GM12878 (cell line): ENCODE data around the gene CFAP126. TPM values are rescaled to one million over a fixed set of nuclear protein-coding genes. Genes with fewer than 3 reads are reported as not detected.

Experiments used
- ATAC-seq: fragments of 200-7000 bp; cut with Tn5 transposase; 3 replicates; pipeline ENCODE4 v1.9.1; 2020; ENCODE audit warnings: mild to moderate bottlenecking, moderate library complexity
- BruUV-seq: library from RNA; stranded (reverse); fragments of 400-500 nt; replicated peaks from 2 replicates; lab custom pipeline; 2021; lab: Mats Ljungman, UMichigan
- CTCF ChIA-PET: fragments of 300-600 bp; sonication (Branson Sonifier 250); formaldehyde crosslinking; extraction: SDS; loops from one replicate; lab custom pipeline; 2021; ENCODE audit warnings: inconsistent platforms; lab: Yijun Ruan, JAX
- POLR2A ChIA-PET: fragments of 350-600 bp; formaldehyde crosslinking; extraction: SDS; loops from one replicate; lab custom pipeline; 2021; ENCODE audit warnings: inconsistent platforms; lab: Charles Lee
- RAD21 ChIA-PET: fragments of 300-600 bp; sonication (Branson Sonifier 250); formaldehyde crosslinking; loops from one replicate; lab custom pipeline; 2023; ENCODE audit warnings: antibody characterized with exemption; ENCODE audit not compliant: unreplicated experiment; lab: Charles Lee
- SMC1A ChIA-PET: fragments of 300-600 bp; sonication (Branson Sonifier 250); formaldehyde crosslinking; loops from one replicate; lab custom pipeline; 2023; ENCODE audit not compliant: unreplicated experiment, uncharacterized antibody; lab: Charles Lee
- DNase-seq: peaks from one replicate; pipeline ENCODE4 v3.0.0-alpha.2; 2011; ENCODE audit warnings: low read depth, low spot score
- FAIRE-seq: peaks from 3 replicates; lab custom pipeline; 2011; peaks lifted over from hg19 to GRCh38; lab: Jason Lieb, UNC
- H2AFZ ChIP-seq: 2 replicates; pipeline ENCODE4 v1.6.0; 2011; ENCODE audit warnings: low read depth, low read length, control low read depth; ENCODE audit not compliant: control insufficient read depth
- H3K27ac ChIP-seq: 2 replicates; pipeline ENCODE4 v1.5.1; 2011; ENCODE audit warnings: control low read depth; ENCODE audit not compliant: control insufficient read depth, insufficient read depth
- H3K27me3 ChIP-seq, 2 experiments: replicated peaks in 1 of 2; 2 replicates each; pipeline versions ENCODE4 v1.6.0 to v1.6.1; 2011; ENCODE audit warnings: low read length in 1 of 2; ENCODE audit not compliant: control insufficient read depth in 2 of 2, insufficient read depth in 2 of 2
- H3K36me3 ChIP-seq, 2 experiments: 2 replicates each; pipeline ENCODE4 v1.5.1; 2011; ENCODE audit warnings: low read length in 1 of 2; ENCODE audit not compliant: control insufficient read depth in 2 of 2, insufficient read depth in 2 of 2
- H3K4me1 ChIP-seq: 2 replicates; pipeline ENCODE4 v1.6.1; 2011; ENCODE audit warnings: mild to moderate bottlenecking, low read length, moderate library complexity, mixed read lengths; ENCODE audit not compliant: control insufficient read depth, insufficient read depth
- H3K4me2 ChIP-seq: 2 replicates; pipeline ENCODE4 v1.6.0; 2011; ENCODE audit warnings: control low read depth; ENCODE audit not compliant: control insufficient read depth, insufficient read depth
- H3K4me3 ChIP-seq: fragments of 200-600 bp; sonication (generic); 2 replicates; pipeline ENCODE4 v1.5.1; 2016
- H3K79me2 ChIP-seq: 2 replicates; pipeline ENCODE4 v1.6.0; 2011; ENCODE audit warnings: low read length; ENCODE audit not compliant: control insufficient read depth, insufficient read depth
- H3K9ac ChIP-seq: 2 replicates; pipeline ENCODE4 v1.8.0; 2011; ENCODE audit warnings: low read length, control low read depth, mixed read lengths; ENCODE audit not compliant: control insufficient read depth, insufficient read depth
- H3K9me3 ChIP-seq: replicated peaks from 3 replicates; pipeline ENCODE4 v1.5.1; 2011; ENCODE audit warnings: mild to moderate bottlenecking, low read length; ENCODE audit not compliant: control insufficient read depth, insufficient read depth
- H4K20me1 ChIP-seq: 2 replicates; pipeline ENCODE4 v1.6.0; 2011; ENCODE audit not compliant: control insufficient read depth, insufficient read depth
- CBX5 ChIP-seq: sonication (generic); IDR thresholded peaks from 2 replicates; pipeline ENCODE4 v1.6.1; 2016; ENCODE audit warnings: low read depth, moderate library complexity, mild to moderate bottlenecking, inconsistent platforms
- CHD2 ChIP-seq: IDR thresholded peaks from 2 replicates; pipeline ENCODE4 v1.6.1; 2011; ENCODE audit warnings: low read depth, low read length, improper control_type of control experiment, borderline replicate concordance
- E2F8 ChIP-seq: fragments of 450-650 bp; IDR thresholded peaks from 2 replicates; pipeline ENCODE4 v1.6.1; 2018; ENCODE audit warnings: mild to moderate bottlenecking, low read depth, moderate library complexity; ENCODE audit not compliant: partially characterized antibody
- EGR1 ChIP-seq, 2 experiments: IDR thresholded peaks; 1 replicate in 1 of 2; 2 replicates in 1 of 2; pipeline ENCODE4 v1.6.1; 2011 to 2012; ENCODE audit warnings: low read depth in 2 of 2, low read length in 2 of 2, borderline replicate concordance in 1 of 2, mild to moderate bottlenecking in 1 of 2, moderate library complexity in 1 of 2
- HDAC6 ChIP-seq: fragments of 200-600 bp; sonication (generic); IDR thresholded peaks from one replicate; pipeline ENCODE4 v1.8.0; 2017; ENCODE audit warnings: antibody characterized with exemption; ENCODE audit not compliant: unreplicated experiment
- KDM1A ChIP-seq: fragments of 200-600 bp; sonication (generic); IDR thresholded peaks from 2 replicates; pipeline ENCODE4 v1.6.1; 2016; ENCODE audit warnings: borderline replicate concordance
- MEF2B ChIP-seq: fragments of 450-650 bp; IDR thresholded peaks from 2 replicates; pipeline ENCODE4 v1.6.1; 2018; ENCODE audit warnings: mild to moderate bottlenecking, moderate library complexity; ENCODE audit not compliant: partially characterized antibody, poor library complexity, severe bottlenecking
- NFIC ChIP-seq: IDR thresholded peaks from 2 replicates; pipeline ENCODE4 v1.6.1; 2012; ENCODE audit warnings: low read depth, mild to moderate bottlenecking, inconsistent platforms, low read length, moderate library complexity
- RCOR1 ChIP-seq: conservative IDR thresholded peaks from 2 replicates; pipeline ENCODE4 v1.6.1; 2012; ENCODE audit warnings: low read depth, low read length, improper control_type of control experiment
- RUNX3 ChIP-seq: IDR thresholded peaks from 2 replicates; pipeline ENCODE4 v1.6.1; 2012; ENCODE audit warnings: low read length, inconsistent platforms
- TARDBP ChIP-seq: IDR thresholded peaks from 2 replicates; pipeline ENCODE4 v1.6.1; 2016; ENCODE audit warnings: borderline replicate concordance
- TCF12 ChIP-seq: IDR thresholded peaks from 2 replicates; pipeline ENCODE4 v1.6.1; 2011; ENCODE audit warnings: low read depth, mild to moderate bottlenecking, low read length
- in situ Hi-C: fragments of 300-500 bp; cut with MboI; formaldehyde crosslinking; loops from 9 replicates; pipeline ENCODE4 v1.14.3; 2018; ENCODE audit warnings: mixed read lengths
- intact Hi-C: fragments of 100-400 bp; cut with micrococcal nuclease; formaldehyde crosslinking; loops from one replicate; pipeline ENCODE4 v1.14.2; 2022; ENCODE audit not compliant: unreplicated experiment
- polyA plus RNA-seq, 11 experiments: library from polyadenylated mRNA; depleted of rRNA in 4 of 11; unstranded in 6 of 11; stranded (reverse) in 5 of 11; fragments of >200 nt; fragmentation: Nextera tagmentation in 4 of 11; fragmentation: Illumina TruSeq in 1 of 11; extraction: Ambion mirVana in 4 of 11; extraction: Trizol in 1 of 11; gene quantifications; 1 replicate in 1 of 11; 2 replicates in 10 of 11; pipeline versions ENCODE4 v1.2.1 to v1.2.3, GENCODE V29; 2011 to 2016; ENCODE audit warnings: inconsistent platforms in 2 of 11, missing spikeins in 2 of 11, low read depth in 1 of 11
- total RNA-seq, 4 experiments: library from RNA; depleted of rRNA in 3 of 4; stranded (reverse); fragments of >200 nt in 3 of 4; fragmentation: Illumina TruSeq in 1 of 4; extraction: Trizol in 1 of 4; gene quantifications; 2 replicates each; pipeline versions ENCODE4 v1.2.1 to v1.2.3, GENCODE V29; 2013 to 2021

Gene CFAP126
- total and polyA plus RNA-seq, 10 of the 15 experiments (the other 5 are each of a cell fraction or from before 2014, with no cell fraction given): not detected

DNA sequence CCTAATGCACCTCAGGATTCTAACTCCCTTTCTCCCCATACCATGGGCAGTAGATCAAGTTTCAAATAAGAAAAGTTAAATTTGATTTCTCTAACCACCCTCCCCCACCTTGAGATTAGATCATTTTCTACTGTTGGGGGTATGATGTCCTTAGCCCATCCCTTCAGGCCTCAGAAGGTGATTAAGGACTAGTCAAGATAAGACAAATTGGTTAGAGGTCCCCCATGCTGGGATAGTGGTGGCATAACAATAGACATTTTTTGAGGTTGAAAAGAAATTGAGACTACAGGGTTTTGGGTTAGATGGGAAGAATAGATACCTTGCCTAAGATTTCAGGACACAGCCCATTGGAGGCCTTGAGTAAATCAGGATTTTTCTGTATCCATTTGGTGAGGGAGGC lies 2.5 kb downstream of the CFAP126 start:
- Histone ChIP-seq H4K20me1 (no peaks in the 10 kb centered on the region), H3K9ac (no peak overlapping the region), H3K4me2 (no peak overlapping the region), H3K79me2 (no peaks in the 10 kb centered on the region), H3K4me1 (no peaks in the 10 kb centered on the region; the same call in 1 of the 2 replicates), H3K27me3 (no peaks in the 10 kb centered on the region), H3K36me3 (peaks cover 0 to 8% of the 10 kb centered on the region in 2 experiments; a peak in 1 of 4 replicates), H3K27ac (no peak overlapping the region), H3K4me3 (no peak overlapping the region), H3K9me3 (no peaks in the 10 kb centered on the region), H2AFZ (no peak overlapping the region)
- DNase-seq (no peak), ATAC-seq (no peak), FAIRE-seq (no peak)
- CTCF ChIA-PET: no interaction called here
- intact Hi-C loops (no loop called here), in situ Hi-C loops (no loop called here)
- SMC1A ChIA-PET: no interaction called here
- RAD21 ChIA-PET: no interaction called here
- BruUV-seq: no TSS peak
- TF ChIP-seq CBX5 (no peak), TARDBP (no peak), HDAC6 (no peak), RCOR1 (no peak), KDM1A (no peak), NFIC (no peak), CHD2 (no peak), TCF12 (no peak)
- POLR2A ChIA-PET: no interaction called here

GRCh38 chr1:161364332-161364731 lies 3.3 kb downstream of the CFAP126 start:
- Histone ChIP-seq H3K36me3 (peaks cover 0 to 8% of the 10 kb centered on the region in 2 experiments; a peak in 1 of 4 replicates), H3K9ac (no peak overlapping the region), H3K4me2 (no peak overlapping the region), H3K27me3 (no peaks in the 10 kb centered on the region), H2AFZ (no peak overlapping the region), H3K4me3 (no peak overlapping the region), H3K27ac (no peak overlapping the region), H3K9me3 (no peaks in the 10 kb centered on the region), H4K20me1 (no peaks in the 10 kb centered on the region), H3K4me1 (no peaks in the 10 kb centered on the region; the same call in 1 of the 2 replicates), H3K79me2 (no peaks in the 10 kb centered on the region)
- intact Hi-C loops: no loop called here
- BruUV-seq: no TSS peak
- ChIA-PET RAD21 (no interaction called here), SMC1A (interaction anchor here (1.1 to 1.4 kb wide), 3 partner anchors 16 to 185 kb away, joined by 3 to 4 read pairs (median 3); no protein-coding TSS in a partner anchor), POLR2A (no interaction called here), CTCF (interaction anchor here (1.1 kb wide), 1 partner anchor 138 kb away, joined by 3 read pairs; the partner anchor contains the start of gene TOMM40L)
- FAIRE-seq (no peak), DNase-seq (no peak), ATAC-seq (no peak)
- TF ChIP-seq E2F8 (no peak), MEF2B (no peak), RUNX3 (no peak), EGR1 (IDR thresholded peaks at IDR 0.05; ENCODE audit: borderline replicate concordance in 1 of 2, low read depth in 2 of 2, low read length in 2 of 2) (no peak)
- in situ Hi-C loops: no loop called here
